ENCODE measurements around the gene PTPRM.

GRCh38 chr18:7676253-7676873, 109.2 kb downstream of the PTPRM start:
- TF ChIP-seq, protein P1, sequence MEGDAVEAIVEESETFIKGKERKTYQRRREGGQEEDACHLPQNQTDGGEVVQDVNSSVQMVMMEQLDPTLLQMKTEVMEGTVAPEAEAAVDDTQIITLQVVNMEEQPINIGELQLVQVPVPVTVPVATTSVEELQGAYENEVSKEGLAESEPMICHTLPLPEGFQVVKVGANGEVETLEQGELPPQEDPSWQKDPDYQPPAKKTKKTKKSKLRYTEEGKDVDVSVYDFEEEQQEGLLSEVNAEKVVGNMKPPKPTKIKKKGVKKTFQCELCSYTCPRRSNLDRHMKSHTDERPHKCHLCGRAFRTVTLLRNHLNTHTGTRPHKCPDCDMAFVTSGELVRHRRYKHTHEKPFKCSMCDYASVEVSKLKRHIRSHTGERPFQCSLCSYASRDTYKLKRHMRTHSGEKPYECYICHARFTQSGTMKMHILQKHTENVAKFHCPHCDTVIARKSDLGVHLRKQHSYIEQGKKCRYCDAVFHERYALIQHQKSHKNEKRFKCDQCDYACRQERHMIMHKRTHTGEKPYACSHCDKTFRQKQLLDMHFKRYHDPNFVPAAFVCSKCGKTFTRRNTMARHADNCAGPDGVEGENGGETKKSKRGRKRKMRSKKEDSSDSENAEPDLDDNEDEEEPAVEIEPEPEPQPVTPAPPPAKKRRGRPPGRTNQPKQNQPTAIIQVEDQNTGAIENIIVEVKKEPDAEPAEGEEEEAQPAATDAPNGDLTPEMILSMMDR (IDR thresholded peaks at IDR 0.05) = no peak
- no peak for TF ChIP-seq POLR2A (IDR thresholded peaks at IDR 0.05)
